ENCODE measurements around the gene POU5F1. TPM values are rescaled to one million over a fixed set of nuclear protein-coding genes. Genes with fewer than 3 reads are reported as not detected.

The POU5F1 gene
- polyA plus RNA-seq, 1 donor from 2014 or later: not detected

GRCh38 chr6:31208506-31208905 lies 38.0 kb upstream of the POU5F1 start:
- H3F3A ChIP-seq (ENCODE audit: insufficient read depth, low read length, poor library complexity, severe bottlenecking): no peaks in the 10 kb centered on the region
- H3K79me2 ChIP-seq (replicated peaks; ENCODE audit: insufficient read depth, low read length): no peaks in the 10 kb centered on the region
- H3K4me2 ChIP-seq (ENCODE audit: low read length): no peak overlapping the region
- H4K20me1 ChIP-seq (ENCODE audit: insufficient read depth): no peaks in the 10 kb centered on the region
- no peaks in the 10 kb centered on the region for H3K27me3 ChIP-seq (ENCODE audit: insufficient read depth, low read depth, low read length)
- no peak overlapping the region for H2AFZ ChIP-seq (ENCODE audit: low read depth, low read length)
- no peaks in the 10 kb centered on the region for H3K9me3 ChIP-seq (ENCODE audit: low read length)
- H3K36me3 ChIP-seq (ENCODE audit: insufficient read depth, low read length): no peaks in the 10 kb centered on the region
- no peak overlapping the region for H3K9ac ChIP-seq (ENCODE audit: low read length)
- no peak for TF ChIP-seq REST (IDR thresholded peaks at IDR 0.05; ENCODE audit: borderline replicate concordance)
- H3K4me3 ChIP-seq (ENCODE audit: low read length): no peak overlapping the region
- H3K9me2 ChIP-seq (ENCODE audit: insufficient read depth, low read length): no peaks in the 10 kb centered on the region
- H3K27ac ChIP-seq (ENCODE audit: low read length): no peak overlapping the region

GRCh38 chr6:31205638-31206037 lies 35.2 kb upstream of the POU5F1 start:
- H3K9me3 ChIP-seq (ENCODE audit: low read length): no peaks in the 10 kb centered on the region
- no peaks in the 10 kb centered on the region for H3K36me3 ChIP-seq (ENCODE audit: insufficient read depth, low read length)
- no peaks in the 10 kb centered on the region for H3K9me2 ChIP-seq (ENCODE audit: insufficient read depth, low read length)
- H3F3A ChIP-seq (ENCODE audit: insufficient read depth, low read length, poor library complexity, severe bottlenecking): no peaks in the 10 kb centered on the region
- H3K4me3 ChIP-seq (ENCODE audit: low read length): no peak overlapping the region
- H3K9ac ChIP-seq (ENCODE audit: low read length): no peak overlapping the region
- no peaks in the 10 kb centered on the region for H3K27me3 ChIP-seq (ENCODE audit: insufficient read depth, low read depth, low read length)
- H3K27ac ChIP-seq (ENCODE audit: low read length): no peak overlapping the region
- H3K4me2 ChIP-seq (ENCODE audit: low read length): no peak overlapping the region
- H4K20me1 ChIP-seq (ENCODE audit: insufficient read depth): no peaks in the 10 kb centered on the region
- TF ChIP-seq TAF1 (IDR thresholded peaks at IDR 0.05; ENCODE audit: low read depth): no peak
- no peak for TF ChIP-seq RAD21 (conservative IDR thresholded peaks at IDR 0.05)
- TF ChIP-seq SMC3 (conservative IDR thresholded peaks at IDR 0.05; ENCODE audit: poor library complexity): no peak
- no peak for TF ChIP-seq POLR2AphosphoS5 (IDR thresholded peaks at IDR 0.05)
- TF ChIP-seq CTCF (IDR thresholded peaks at IDR 0.05; ENCODE audit: poor library complexity, severe bottlenecking): no peak
- TF ChIP-seq EP300 (conservative IDR thresholded peaks at IDR 0.05; ENCODE audit: poor library complexity, severe bottlenecking): no peak
- no peak for TF ChIP-seq EZH2 (IDR thresholded peaks at IDR 0.05; ENCODE audit: borderline replicate concordance, insufficient read depth, low read length, poor library complexity, severe bottlenecking)
- TF ChIP-seq MXI1 (conservative IDR thresholded peaks at IDR 0.05; ENCODE audit: poor library complexity, severe bottlenecking): no peak
- no peak for TF ChIP-seq REST (IDR thresholded peaks at IDR 0.05; ENCODE audit: borderline replicate concordance)
- H3K79me2 ChIP-seq (replicated peaks; ENCODE audit: insufficient read depth, low read length): no peaks in the 10 kb centered on the region
- no peak overlapping the region for H2AFZ ChIP-seq (ENCODE audit: low read depth, low read length)

Measured in neural cell (in vitro differentiated cells).